ENCODE results near the gene ZNRF3. TPM values are rescaled to one million over a fixed set of nuclear protein-coding genes. Genes with fewer than 3 reads are reported as not detected.
A peak's percentile ranks its signal among the peaks of the same experiment; 100 is the strongest.
"Not testable (repeated sequence)": the region's sequence is repeated elsewhere in the genome, so short reads cannot be mapped to it uniquely, and the experiment has no call there.

Gene ZNRF3
- total RNA-seq, 4 donors from 2014 or later = 10.4 to 18.0 (median 14.2) TPM

DNA sequence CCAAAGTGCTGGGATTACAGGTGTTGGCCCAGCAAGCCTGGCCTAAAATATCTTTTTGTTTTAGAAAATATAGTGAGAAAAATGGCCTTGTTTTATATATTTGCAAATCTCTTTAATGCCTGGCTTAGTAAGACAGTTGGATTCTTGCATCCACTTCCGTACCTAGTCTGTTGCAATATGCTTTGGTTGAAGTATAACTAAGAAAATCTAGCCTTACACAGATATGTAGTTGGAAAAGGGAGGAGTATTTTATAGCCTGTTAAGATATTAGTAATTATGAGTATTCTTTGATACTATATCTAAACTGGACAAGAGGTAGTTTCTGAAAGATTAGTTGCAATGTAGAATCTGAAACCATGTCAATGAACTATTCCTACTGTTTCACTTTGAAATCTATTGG is 65.1 kb downstream of the ZNRF3 start:
- no peaks in the 10 kb centered on the region for H3K36me3 ChIP-seq
- TF ChIP-seq POLR2A (IDR thresholded peaks at IDR 0.05) = no peak
- TF ChIP-seq, protein P1, sequence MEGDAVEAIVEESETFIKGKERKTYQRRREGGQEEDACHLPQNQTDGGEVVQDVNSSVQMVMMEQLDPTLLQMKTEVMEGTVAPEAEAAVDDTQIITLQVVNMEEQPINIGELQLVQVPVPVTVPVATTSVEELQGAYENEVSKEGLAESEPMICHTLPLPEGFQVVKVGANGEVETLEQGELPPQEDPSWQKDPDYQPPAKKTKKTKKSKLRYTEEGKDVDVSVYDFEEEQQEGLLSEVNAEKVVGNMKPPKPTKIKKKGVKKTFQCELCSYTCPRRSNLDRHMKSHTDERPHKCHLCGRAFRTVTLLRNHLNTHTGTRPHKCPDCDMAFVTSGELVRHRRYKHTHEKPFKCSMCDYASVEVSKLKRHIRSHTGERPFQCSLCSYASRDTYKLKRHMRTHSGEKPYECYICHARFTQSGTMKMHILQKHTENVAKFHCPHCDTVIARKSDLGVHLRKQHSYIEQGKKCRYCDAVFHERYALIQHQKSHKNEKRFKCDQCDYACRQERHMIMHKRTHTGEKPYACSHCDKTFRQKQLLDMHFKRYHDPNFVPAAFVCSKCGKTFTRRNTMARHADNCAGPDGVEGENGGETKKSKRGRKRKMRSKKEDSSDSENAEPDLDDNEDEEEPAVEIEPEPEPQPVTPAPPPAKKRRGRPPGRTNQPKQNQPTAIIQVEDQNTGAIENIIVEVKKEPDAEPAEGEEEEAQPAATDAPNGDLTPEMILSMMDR (IDR thresholded peaks at IDR 0.05) = no peak
- no peaks in the 10 kb centered on the region for H3K27me3 ChIP-seq
- no peak overlapping the region for H3K27ac ChIP-seq
- no peak for DNase-seq
- intact Hi-C loops (cut with DNase I) = no loop called here
- no peaks in the 10 kb centered on the region for H3K9me3 ChIP-seq
- 90 to 98% methylated on average over 1 of the region's 1 CpG for WGBS, 2 donors
- no peak overlapping the region for H3K4me3 ChIP-seq (replicated peaks in 1 of 3)
- peaks cover 16 to 35% of the 10 kb centered on the region in 2 donors for H3K4me1 ChIP-seq

DNA sequence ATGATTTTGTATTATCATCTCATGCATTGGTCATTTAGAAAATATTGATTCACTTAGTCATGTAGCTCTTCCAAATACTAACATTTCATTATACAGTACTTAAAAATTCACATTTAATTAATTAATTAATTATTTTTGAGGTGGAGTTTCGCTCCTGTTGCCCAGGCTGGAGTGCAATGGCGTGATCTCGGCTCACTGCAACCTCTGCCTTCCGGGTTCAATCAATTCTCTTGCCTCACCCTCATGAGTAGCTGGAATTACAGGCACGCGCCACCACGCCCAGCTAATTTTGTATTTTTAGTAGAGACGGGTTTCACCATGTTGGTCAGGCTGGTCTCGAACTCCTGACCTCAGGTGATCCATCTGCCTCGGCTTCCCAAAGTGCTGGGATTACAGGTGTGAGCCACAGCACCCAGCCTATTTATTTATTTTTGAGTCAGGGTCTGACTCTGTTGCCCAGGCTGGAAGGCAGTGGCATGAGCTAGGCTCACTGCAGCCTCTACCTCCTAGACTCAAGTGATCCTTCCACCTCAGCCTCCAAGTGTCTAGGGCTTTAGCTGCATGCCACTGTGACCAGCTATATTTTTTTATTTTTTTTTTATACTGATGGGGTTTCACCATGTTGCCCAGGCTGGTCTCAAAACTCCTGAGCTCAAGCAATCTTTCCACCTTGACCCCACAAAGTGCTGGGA is 65.6 kb downstream of the ZNRF3 start:
- H3K9me3 ChIP-seq; DNase-seq; H3K4me3 ChIP-seq (replicated peaks in 1 of 3); H3K36me3 ChIP-seq; H3K27me3 ChIP-seq; intact Hi-C loops (cut with DNase I): not testable (repeated sequence)
- H3K4me1 ChIP-seq = peaks cover 19 to 32% of the 10 kb centered on the region in 2 donors
- peak overlapping the region in 1 of 3 donors; percentile 46 for H3K27ac ChIP-seq
- WGBS, 2 donors = 95 to 97% methylated on average over 10 of the region's 10 CpGs

GRCh38 chr22:28949788-28950187 is 66.4 kb downstream of the ZNRF3 start:
- no peaks in the 10 kb centered on the region for H3K27me3 ChIP-seq
- H3K36me3 ChIP-seq = no peaks in the 10 kb centered on the region
- peak overlapping the region in 2 of 3 donors; percentile 6 to 46 for H3K27ac ChIP-seq
- intact Hi-C loops (cut with DNase I) = no loop called here
- H3K4me1 ChIP-seq = peaks cover 19 to 32% of the 10 kb centered on the region in 2 donors
- no peak for DNase-seq
- no peak for TF ChIP-seq POLR2A (IDR thresholded peaks at IDR 0.05)
- TF ChIP-seq, protein P1 (IDR thresholded peaks at IDR 0.05) = no peak
- WGBS, 2 donors = 38 to 46% methylated on average over 5 of the region's 5 CpGs
- no peak overlapping the region for H3K4me3 ChIP-seq (replicated peaks in 1 of 3)
- no peaks in the 10 kb centered on the region for H3K9me3 ChIP-seq

DNA sequence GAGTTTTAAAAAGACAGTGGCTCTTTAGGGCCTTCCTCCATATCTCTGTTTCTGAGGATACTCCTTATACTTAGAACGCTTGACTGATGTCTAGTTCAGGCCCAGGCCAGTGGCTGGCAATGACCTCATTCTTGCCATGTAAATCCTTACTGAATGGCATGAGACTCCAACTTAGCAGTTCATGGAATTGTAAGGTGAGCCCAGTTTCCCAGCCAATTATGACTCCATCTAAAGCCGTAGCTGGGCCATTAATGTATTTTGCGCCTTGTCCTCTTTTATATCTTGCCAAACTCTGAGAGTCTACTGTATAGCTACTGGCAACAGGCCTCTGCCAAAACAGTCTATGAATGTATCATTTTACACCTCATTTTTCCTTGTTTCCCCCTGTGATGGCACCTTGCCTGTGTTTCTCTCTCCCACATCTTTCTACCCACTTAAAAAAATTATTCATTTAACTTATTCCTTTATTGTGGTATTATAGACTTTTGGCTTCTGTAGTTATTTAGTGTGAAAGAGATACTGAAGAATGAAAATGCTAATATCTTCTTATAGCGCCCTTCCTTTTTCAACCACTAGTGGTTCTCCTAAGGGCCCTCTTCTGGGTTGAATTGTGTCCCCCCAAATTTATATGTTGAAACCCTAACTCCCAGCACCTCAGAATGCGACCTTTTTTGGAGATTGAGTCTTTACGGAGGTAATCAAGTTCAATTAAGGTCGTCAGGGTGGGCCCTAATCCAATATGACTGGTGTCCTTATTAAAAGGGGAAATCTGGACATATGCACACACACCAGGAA is 67.4 kb downstream of the ZNRF3 start:
- no peak for DNase-seq
- Histone ChIP-seq H3K4me1 (peaks cover 19 to 32% of the 10 kb centered on the region in 2 donors), H3K4me3 (replicated peaks in 1 of 3) (no peak overlapping the region), H3K27ac (peak overlapping the region in 2 of 3 donors; percentile 6 to 46), H3K36me3 (no peaks in the 10 kb centered on the region), H3K27me3 (no peaks in the 10 kb centered on the region), H3K9me3 (no peaks in the 10 kb centered on the region)
- WGBS, 2 donors = 93% methylated on average over 7 of the region's 7 CpGs
- TF ChIP-seq, protein P1 (IDR thresholded peaks at IDR 0.05) = no peak
- TF ChIP-seq POLR2A (IDR thresholded peaks at IDR 0.05) = no peak
- intact Hi-C loops (cut with DNase I) = no loop called here

DNA sequence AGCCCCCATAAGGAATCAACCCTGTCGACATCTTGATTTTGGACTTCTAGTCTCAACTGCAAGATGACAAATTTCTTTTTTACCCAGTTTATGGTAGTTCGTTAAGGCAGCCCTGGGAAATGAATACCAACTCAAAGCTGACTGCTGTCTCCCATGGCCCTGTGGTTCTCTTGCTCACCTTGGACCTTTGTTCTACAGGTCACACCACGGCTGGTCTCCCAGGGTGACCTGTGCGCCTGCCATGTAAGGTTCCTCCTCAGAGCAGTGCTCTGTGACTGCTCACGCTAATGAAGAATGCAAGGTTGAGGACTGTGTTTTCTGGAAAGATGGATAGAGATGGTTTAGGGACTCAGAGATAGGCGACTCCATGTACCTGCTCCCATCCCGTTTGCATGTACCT is 68.2 kb downstream of the ZNRF3 start:
- Histone ChIP-seq H3K36me3 (no peaks in the 10 kb centered on the region), H3K4me1 (peaks cover 19 to 33% of the 10 kb centered on the region in 2 donors), H3K9me3 (no peaks in the 10 kb centered on the region), H3K27me3 (no peaks in the 10 kb centered on the region), H3K4me3 (replicated peaks in 1 of 3) (no peak overlapping the region), H3K27ac (peak overlapping the region in 1 of 3 donors; percentile 34)
- intact Hi-C loops (cut with DNase I) = no loop called here
- 92 to 93% methylated on average over 7 of the region's 7 CpGs for WGBS, 2 donors
- no peak for TF ChIP-seq POLR2A (IDR thresholded peaks at IDR 0.05)
- TF ChIP-seq, protein P1 (IDR thresholded peaks at IDR 0.05) = no peak
- DNase-seq = no peak
